Spleen (tissue), 7 donors: ENCODE results near the gene BMPR1A.
A peak's percentile ranks its signal among the peaks of the same experiment; 100 is the strongest.

Experiments
- POLR2A ChIP-seq, 3 donors: fragments of 450-650 bp; IDR thresholded peaks; one replicate each; pipeline ENCODE4 v1.5.1; 2017; ENCODE audit warnings: antibody characterized with exemption in 3 of 3, mild to moderate bottlenecking in 1 of 3
- POLR2AphosphoS5 ChIP-seq, 3 donors: sonication (generic); formaldehyde crosslinking; IDR thresholded peaks; one replicate each; pipeline ENCODE4 v1.5.1; 2017; ENCODE audit warnings: antibody characterized with exemption in 3 of 3
- TF ChIP-seq, protein P1 (sequence below), 11 experiments: fragments of 200-600 bp in 7 of 11; fragments of 450-650 bp in 4 of 11; sonication (generic) in 4 of 11; IDR thresholded peaks in 8 of 11; conservative IDR thresholded peaks in 3 of 11; 1 replicate in 7 of 11; 2 replicates in 4 of 11; pipeline versions ENCODE4 v1.4.0 to v1.8.0; 2016 to 2021; ENCODE audit warnings: antibody characterized with exemption in 11 of 11, inconsistent platforms in 4 of 11, mild to moderate bottlenecking in 1 of 11
- donor health status: DM: no; HTN: no; CAD: no; lungs with moderate emphysema.
- donor health status: DM: no; HTN: no; CAD: no.
- donor health status: DM: no; HTN: no; CAD: no.

GRCh38 chr10:86958901-86959736 is 202.7 kb downstream of the BMPR1A start:
- TF ChIP-seq POLR2A (IDR thresholded peaks at IDR 0.05) (no peak), POLR2AphosphoS5 (IDR thresholded peaks at IDR 0.05) (peak; percentile 65 to 73 (median 68))
- TF ChIP-seq, protein P1, sequence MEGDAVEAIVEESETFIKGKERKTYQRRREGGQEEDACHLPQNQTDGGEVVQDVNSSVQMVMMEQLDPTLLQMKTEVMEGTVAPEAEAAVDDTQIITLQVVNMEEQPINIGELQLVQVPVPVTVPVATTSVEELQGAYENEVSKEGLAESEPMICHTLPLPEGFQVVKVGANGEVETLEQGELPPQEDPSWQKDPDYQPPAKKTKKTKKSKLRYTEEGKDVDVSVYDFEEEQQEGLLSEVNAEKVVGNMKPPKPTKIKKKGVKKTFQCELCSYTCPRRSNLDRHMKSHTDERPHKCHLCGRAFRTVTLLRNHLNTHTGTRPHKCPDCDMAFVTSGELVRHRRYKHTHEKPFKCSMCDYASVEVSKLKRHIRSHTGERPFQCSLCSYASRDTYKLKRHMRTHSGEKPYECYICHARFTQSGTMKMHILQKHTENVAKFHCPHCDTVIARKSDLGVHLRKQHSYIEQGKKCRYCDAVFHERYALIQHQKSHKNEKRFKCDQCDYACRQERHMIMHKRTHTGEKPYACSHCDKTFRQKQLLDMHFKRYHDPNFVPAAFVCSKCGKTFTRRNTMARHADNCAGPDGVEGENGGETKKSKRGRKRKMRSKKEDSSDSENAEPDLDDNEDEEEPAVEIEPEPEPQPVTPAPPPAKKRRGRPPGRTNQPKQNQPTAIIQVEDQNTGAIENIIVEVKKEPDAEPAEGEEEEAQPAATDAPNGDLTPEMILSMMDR (IDR thresholded peaks at IDR 0.05 in 8 of 11, conservative IDR thresholded peaks at IDR 0.05 in 3 of 11), result no peak
